ENCODE results near the gene LCP2.

Gene LCP2

GRCh38 chr5:170296036-170296934 lies 1.3 kb downstream of the LCP2 start:
- no peak for DNase-seq (ENCODE audit: low spot score)

GRCh38 chr5:170294556-170294955 lies 3.0 kb downstream of the LCP2 start:
- DNase-seq (ENCODE audit: low spot score), result no peak

GRCh38 chr5:170294057-170294456 lies 3.5 kb downstream of the LCP2 start:
- no peak for DNase-seq (ENCODE audit: low spot score)

GRCh38 chr5:170293273-170293672 lies 4.3 kb downstream of the LCP2 start:
- no peak for DNase-seq (ENCODE audit: low spot score)

- DNase-seq (ENCODE audit: low spot score), result no peak
These were observed 5.1 kb downstream of the LCP2 start for GRCh38 chr5:170292179-170293104.

GRCh38 chr5:170290498-170290897 lies 7.1 kb downstream of the LCP2 start:
- no peak for DNase-seq (ENCODE audit: low spot score)

- DNase-seq (ENCODE audit: low spot score), result no peak
These were observed 7.8 kb downstream of the LCP2 start for GRCh38 chr5:170289764-170290163.

- DNase-seq (ENCODE audit: low spot score), result no peak
These were observed 8.5 kb downstream of the LCP2 start for GRCh38 chr5:170289121-170289520.

- DNase-seq (ENCODE audit: low spot score), result no peak
These were observed 9.0 kb downstream of the LCP2 start for GRCh38 chr5:170288551-170288950.

- DNase-seq (ENCODE audit: low spot score), result no peak
These were observed 9.4 kb downstream of the LCP2 start for GRCh38 chr5:170288151-170288550.

- no peak for DNase-seq (ENCODE audit: low spot score)
These were observed 10.0 kb downstream of the LCP2 start for GRCh38 chr5:170287532-170287931.

GRCh38 chr5:170286386-170286925 lies 11.1 kb downstream of the LCP2 start:
- DNase-seq (ENCODE audit: low spot score), result no peak

GRCh38 chr5:170285181-170285580 lies 12.4 kb downstream of the LCP2 start:
- DNase-seq (ENCODE audit: low spot score), result no peak

- no peak for DNase-seq (ENCODE audit: low spot score)
These were observed 13.3 kb downstream of the LCP2 start for GRCh38 chr5:170284231-170284630.

- DNase-seq (ENCODE audit: low spot score), result no peak
These were observed 14.3 kb downstream of the LCP2 start for GRCh38 chr5:170283296-170283695.

- no peak for DNase-seq (ENCODE audit: low spot score)
These were observed 17.5 kb downstream of the LCP2 start for GRCh38 chr5:170280011-170280493.

- no peak for DNase-seq (ENCODE audit: low spot score)
These were observed 18.1 kb downstream of the LCP2 start for GRCh38 chr5:170279459-170279817.

GRCh38 chr5:170278611-170279458 lies 18.7 kb downstream of the LCP2 start:
- DNase-seq (ENCODE audit: low spot score), result no peak

- no peak for DNase-seq (ENCODE audit: low spot score)
These were observed 19.7 kb downstream of the LCP2 start for GRCh38 chr5:170277867-170278281.

GRCh38 chr5:170276140-170276539 lies 21.4 kb downstream of the LCP2 start:
- DNase-seq (ENCODE audit: low spot score), result no peak

GRCh38 chr5:170275376-170275994 lies 22.1 kb downstream of the LCP2 start:
- DNase-seq (ENCODE audit: low spot score), result no peak
